ENCODE measurements around the gene ZNF24. TPM values are rescaled to one million over a fixed set of nuclear protein-coding genes. Genes with fewer than 3 reads are reported as not detected.

Gene ZNF24
- total and polyA plus RNA-seq, 2 of the 4 experiments (the other 2 are of a cell fraction), result 7.6 to 20.8 TPM

DNA sequence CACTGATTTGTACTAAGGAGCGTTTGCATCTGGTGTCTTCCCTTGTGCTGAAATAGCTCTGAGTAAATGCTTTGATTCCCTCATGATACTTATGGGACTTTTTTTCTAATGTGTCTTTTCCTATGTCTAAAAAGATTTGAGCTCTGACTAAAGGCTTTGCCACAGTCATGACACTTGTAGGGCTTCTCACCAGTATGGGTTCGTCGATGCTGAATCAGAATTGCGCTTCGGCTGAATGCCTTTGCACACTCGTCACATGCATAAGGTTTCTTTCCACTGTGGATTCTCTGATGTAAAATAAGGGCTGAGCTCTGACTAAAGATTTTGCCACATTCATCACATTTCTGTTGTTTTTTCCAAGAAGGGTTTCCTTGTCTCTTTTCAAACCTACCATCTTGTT is 24.9 kb upstream of the ZNF24 start:
- no TSS peak for BruUV-seq (replicated peaks)
- POLR2A ChIA-PET (ENCODE audit: unreplicated experiment), result no interaction called here
- no peak overlapping the region for H2BK15ac ChIP-seq (ENCODE audit: low read depth, low read length)
- H2AK5ac ChIP-seq (ENCODE audit: low read depth, low read length), result no peak overlapping the region
- peak overlapping the region; percentile 50; the same call in 1 of the 2 replicates for H3K4me2 ChIP-seq (ENCODE audit: low read depth, low read length)
- H3K27me3 ChIP-seq (ENCODE audit: control insufficient read depth, insufficient read depth, low read length), result no peaks in the 10 kb centered on the region; the same call in 1 of the 2 replicates
- no peak overlapping the region for H4K5ac ChIP-seq (ENCODE audit: low read depth, low read length)
- H3K23ac ChIP-seq (ENCODE audit: low read depth, low read length), result 0 out of 2 replicates have a peak overlapping the region, but pooled peaks have one; percentile 24
- H3K4me3 ChIP-seq (ENCODE audit: insufficient read depth, low read depth, low read length), result no peak overlapping the region
- no peak overlapping the region for H4K8ac ChIP-seq (ENCODE audit: low read depth in 2 of 2, low read length in 2 of 2)
- no peak overlapping the region for H4K91ac ChIP-seq (ENCODE audit: insufficient read depth, low read depth, low read length)
- H3K14ac ChIP-seq (replicated peaks; ENCODE audit: low read depth, low read length), result no peak overlapping the region
- no peak for TF ChIP-seq POLR2A (IDR thresholded peaks at IDR 0.05; ENCODE audit: low read depth, low read length)
- TF ChIP-seq NFE2L2 (IDR thresholded peaks at IDR 0.05; ENCODE audit: low read depth, low read length), result no peak
- no peak for TF ChIP-seq MAZ (IDR thresholded peaks at IDR 0.05; ENCODE audit: borderline replicate concordance, low read depth, low read length)
- TF ChIP-seq, protein P1, sequence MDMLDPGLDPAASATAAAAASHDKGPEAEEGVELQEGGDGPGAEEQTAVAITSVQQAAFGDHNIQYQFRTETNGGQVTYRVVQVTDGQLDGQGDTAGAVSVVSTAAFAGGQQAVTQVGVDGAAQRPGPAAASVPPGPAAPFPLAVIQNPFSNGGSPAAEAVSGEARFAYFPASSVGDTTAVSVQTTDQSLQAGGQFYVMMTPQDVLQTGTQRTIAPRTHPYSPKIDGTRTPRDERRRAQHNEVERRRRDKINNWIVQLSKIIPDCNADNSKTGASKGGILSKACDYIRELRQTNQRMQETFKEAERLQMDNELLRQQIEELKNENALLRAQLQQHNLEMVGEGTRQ (IDR thresholded peaks at IDR 0.05; ENCODE audit: low read depth, low read length), result no peak
- TF ChIP-seq CEBPB (IDR thresholded peaks at IDR 0.05; ENCODE audit: low read depth, low read length), result no peak
- TF ChIP-seq MXI1 (IDR thresholded peaks at IDR 0.05; ENCODE audit: borderline replicate concordance, low read depth, low read length), result no peak
- no peak for TF ChIP-seq CTCF (conservative IDR thresholded peaks at IDR 0.05; ENCODE audit: low read depth, low read length)
- CTCF ChIA-PET, result no interaction called here
- H2BK5ac ChIP-seq (ENCODE audit: low read depth, low read length, poor library complexity, severe bottlenecking), result peak overlapping the region; percentile 41
- in situ Hi-C loops (cut with MboI; ENCODE audit: low sequenced_read_pairs) (no loop called here), dilution Hi-C loops (cut with HindIII; ENCODE audit: low sequenced_read_pairs, unreplicated experiment) (no loop called here), intact Hi-C loops (cut with micrococcal nuclease) (no loop called here)
- 87% methylated on average over 4 of the region's 6 CpGs; no CpG with 5 or more reads in 1 of the 2 experiments for WGBS, 2 experiments (ENCODE audit: extremely low coverage in 2 of 2, insufficient read length in 1 of 2)
- ATAC-seq (ENCODE audit: low read depth), result peak; percentile 37; the same call in 1 of the 2 replicates
- H3K79me1 ChIP-seq (ENCODE audit: low read depth in 1 of 2, low read length in 2 of 2), result no peaks in the 10 kb centered on the region
- H2BK20ac ChIP-seq (ENCODE audit: low read depth, low read length), result no peak overlapping the region
- no peak overlapping the region for H3K18ac ChIP-seq (ENCODE audit: low read depth, low read length)
- H2AK9ac ChIP-seq (replicated peaks; ENCODE audit: low read depth, low read length, poor library complexity), result no peak overlapping the region
- no peaks in the 10 kb centered on the region for H3K9me3 ChIP-seq (ENCODE audit: control insufficient read depth, insufficient read depth, low read length)
- H3K36me3 ChIP-seq (ENCODE audit: control insufficient read depth, insufficient read depth, low read length), result no peaks in the 10 kb centered on the region
- no peak overlapping the region for H2AFZ ChIP-seq (replicated peaks; ENCODE audit: low read length, poor library complexity)
- no peak overlapping the region for H3K56ac ChIP-seq (ENCODE audit: extremely low read depth, insufficient read depth, low read length)
- H3K9me1 ChIP-seq (ENCODE audit: insufficient read depth, low read length), result no peaks in the 10 kb centered on the region
- H3K9ac ChIP-seq (ENCODE audit: low read depth, low read length), result no peak overlapping the region
- no peaks in the 10 kb centered on the region for H4K20me1 ChIP-seq (ENCODE audit: insufficient read depth, low read length)
- H3K4ac ChIP-seq (ENCODE audit: low read depth, low read length), result no peak overlapping the region
- peak; percentile 53 for DNase-seq
- no peak overlapping the region for H3K27ac ChIP-seq (ENCODE audit: insufficient read depth, low read length)
- no peak overlapping the region for H2BK120ac ChIP-seq (ENCODE audit: low read depth, low read length)
- H3K4me1 ChIP-seq (ENCODE audit: control insufficient read depth, insufficient read depth, low read length), result peaks cover 2% of the 10 kb centered on the region
